MCF 10A (cell line): Measurements from ENCODE around the gene C16orf96. TPM values are rescaled to one million over a fixed set of nuclear protein-coding genes. Genes with fewer than 3 reads are reported as not detected.

Source experiments
- Bru-seq: library from RNA; stranded (reverse); fragments of 400-500 nt; gene quantifications from one replicate; lab custom pipeline; 2021; lab: Mats Ljungman, UMichigan
- BruChase-seq, 2 experiments: library from RNA; stranded (reverse); fragments of 400-500 nt; gene quantifications; one replicate each; lab custom pipeline; 2021; lab: Mats Ljungman, UMichigan
- BruUV-seq: library from RNA; stranded (reverse); fragments of 400-500 nt; replicated peaks from 2 replicates; lab custom pipeline; 2021; lab: Mats Ljungman, UMichigan
- CTCF ChIA-PET: fragments of 300-600 bp; sonication (Branson Sonifier 250); formaldehyde crosslinking; extraction: SDS; loops from one replicate; lab custom pipeline; 2021; ENCODE audit warnings: antibody characterized with exemption, inconsistent platforms; lab: Yijun Ruan, JAX
- POLR2A ChIA-PET: fragments of 300-600, 350-650 bp; sonication (Branson Sonifier 250); formaldehyde crosslinking; extraction: SDS; loops from one replicate; lab custom pipeline; 2020; ENCODE audit warnings: antibody characterized with exemption, inconsistent platforms; lab: Yijun Ruan, JAX
- DNase-seq: peaks from one replicate; pipeline ENCODE4 v3.0.0-alpha.2; 2018; ENCODE audit not compliant: unreplicated experiment
- H3K27ac Mint-ChIP-seq: one replicate; pipeline ENCODE4 v1.8.0; 2022; ENCODE audit warnings: mild to moderate bottlenecking, low read depth, mixed read lengths; ENCODE audit not compliant: unreplicated experiment
- H3K27me3 Mint-ChIP-seq: one replicate; pipeline ENCODE4 v1.8.0; 2022; ENCODE audit warnings: mixed read lengths; ENCODE audit not compliant: insufficient read depth, unreplicated experiment
- H3K36me3 Mint-ChIP-seq: one replicate; pipeline ENCODE4 v1.8.0; 2022; ENCODE audit warnings: mild to moderate bottlenecking, moderate library complexity, mixed read lengths; ENCODE audit not compliant: insufficient read depth, unreplicated experiment
- H3K4me1 Mint-ChIP-seq: one replicate; pipeline ENCODE4 v1.8.0; 2022; ENCODE audit warnings: mixed read lengths; ENCODE audit not compliant: insufficient read depth, unreplicated experiment
- H3K4me3 Mint-ChIP-seq: one replicate; pipeline ENCODE4 v1.8.0; 2022; ENCODE audit warnings: mild to moderate bottlenecking, moderate library complexity, mixed read lengths; ENCODE audit not compliant: unreplicated experiment
- H3K9me3 Mint-ChIP-seq: one replicate; pipeline ENCODE4 v1.8.0; 2022; ENCODE audit warnings: mixed read lengths; ENCODE audit not compliant: unreplicated experiment
- CTCF ChIP-seq: fragments of 200-600 bp; IDR thresholded peaks from one replicate; pipeline ENCODE4 v1.8.0; 2022; ENCODE audit warnings: antibody characterized with exemption, mild to moderate bottlenecking; ENCODE audit not compliant: unreplicated experiment
- intact Hi-C: fragments of 100-400 bp; cut with micrococcal nuclease; formaldehyde crosslinking; loops from 2 replicates; pipeline ENCODE4 v1.14.1; 2022
- long read RNA-seq: library from polyadenylated mRNA; stranded (forward); transcript quantifications from one replicate; pipeline ENCODE4 v2.0.0, GENCODE V29; 2022
- total RNA-seq: library from RNA; stranded (reverse); gene quantifications from 2 replicates; pipeline ENCODE4 v1.2.3, GENCODE V29; 2022

The C16orf96 gene
- not detected in 2 replicates for total RNA-seq
- Bru-seq, nascent RNA: percentile 7 among the genes with signal in this experiment
- BruChase-seq, experiment 1, labeled RNA remaining after a 6-hour chase: percentile 6 among the genes with signal in this experiment
- BruChase-seq, experiment 2, labeled RNA remaining after a 2-hour chase: percentile 11 among the genes with signal in this experiment
- long read RNA-seq: 0 reads

- POLR2A ChIA-PET: interaction anchor here (0.6 to 1.1 kb wide), 3 partner anchors 22 to 58 kb away, joined by 3 to 4 read pairs (median 4); no protein-coding TSS in a partner anchor
- H3K9me3 Mint-ChIP-seq: no peaks in the 10 kb centered on the region
- no peak for TF ChIP-seq CTCF
- DNase-seq: peak; percentile 29
- no TSS peak for BruUV-seq
- intact Hi-C loops: no loop called here
- H3K4me1 Mint-ChIP-seq: no peaks in the 10 kb centered on the region
- peak within 1 kb of the TSS; percentile 31 for H3K27ac Mint-ChIP-seq
- no peak within 1 kb of the TSS for H3K4me3 Mint-ChIP-seq
- peaks cover 10% of the 10 kb centered on the region for H3K27me3 Mint-ChIP-seq
- CTCF ChIA-PET: interaction anchor here (0.5 to 1.4 kb wide), 9 partner anchors 8 to 1511 kb away, joined by 3 to 8 read pairs (median 4); no protein-coding TSS in a partner anchor
- no peaks in the 10 kb centered on the region for H3K36me3 Mint-ChIP-seq
These were observed at the start of gene C16orf96 for GRCh38 chr16:4556112-4556511. C16orf96 (plus strand) TSS chr16:4556340; CDS start chr16:4556490, 150 bp downstream.

GRCh38 chr16:4506450-4506849 is 49.7 kb upstream of the C16orf96 start:
- peak; percentile 73 for TF ChIP-seq CTCF
- Mint-ChIP-seq H3K4me3 (no peak overlapping the region), H3K36me3 (peaks cover 22% of the 10 kb centered on the region), H3K27ac (no peak overlapping the region), H3K9me3 (no peaks in the 10 kb centered on the region), H3K4me1 (no peaks in the 10 kb centered on the region), H3K27me3 (no peaks in the 10 kb centered on the region)
- intact Hi-C loops: loop anchor here (1.0 kb wide), 3 partner anchors 42 to 110 kb away; no protein-coding TSS in a partner anchor
- BruUV-seq: no TSS peak
- CTCF ChIA-PET: interaction anchor here (0.6 to 8.9 kb wide), 36 partner anchors 9 to 523 kb away, joined by 3 to 100 read pairs (median 5); partner anchors contain the start of genes C16orf96, HMOX2 and MGRN1
- DNase-seq: peak; percentile 74
- POLR2A ChIA-PET: interaction anchor here (0.8 to 1.4 kb wide), 2 partner anchors 29 to 174 kb away, joined by 3 to 4 read pairs; no protein-coding TSS in a partner anchor

- Mint-ChIP-seq H3K4me3 (no peak overlapping the region), H3K27ac (peak overlapping the region; percentile 57), H3K4me1 (no peaks in the 10 kb centered on the region), H3K9me3 (no peaks in the 10 kb centered on the region), H3K36me3 (peaks cover 32% of the 10 kb centered on the region), H3K27me3 (no peaks in the 10 kb centered on the region)
- intact Hi-C loops: no loop called here
- no peak for DNase-seq
- ChIA-PET CTCF (interaction anchor here (0.5 to 8.9 kb wide), 25 partner anchors 9 to 219 kb away, joined by 3 to 100 read pairs (median 4); partner anchors contain the start of genes C16orf96 and MGRN1), POLR2A (interaction anchor here (0.6 to 1.4 kb wide), 4 partner anchors 99 to 284 kb away, joined by 3 to 4 read pairs (median 3); partner anchors contain the start of gene UBALD1)
- TF ChIP-seq CTCF: no peak
- no TSS peak for BruUV-seq
These were observed 48.4 kb upstream of the C16orf96 start for GRCh38 chr16:4507588-4508345.
